K562 (cell line): ENCODE results near the gene MTSS2.

Experiments
- ATF1 ChIP-seq, 2 experiments: fragments of 450-650 bp in 1 of 2; IDR thresholded peaks; 2 replicates each; pipeline ENCODE4 v1.6.1; 2016; ENCODE audit warnings: missing compliant biosample characterization in 1 of 2, missing genetic modification characterization in 1 of 2
- BHLHE40 ChIP-seq: IDR thresholded peaks from 2 replicates; pipeline ENCODE4 v1.6.1; 2011; ENCODE audit warnings: low read length, improper control_type of control experiment
- MAFF ChIP-seq: IDR thresholded peaks from 2 replicates; pipeline ENCODE4 v1.6.1; 2012; ENCODE audit warnings: low read length, improper control_type of control experiment
- POLR2AphosphoS5 ChIP-seq: IDR thresholded peaks from 2 replicates; pipeline ENCODE4 v1.6.1; 2011; ENCODE audit warnings: mild to moderate bottlenecking, low read depth, low read length, moderate library complexity; ENCODE audit not compliant: control insufficient read depth, insufficient read depth
- RBM25 ChIP-seq: fragments of 200-400 bp; formaldehyde crosslinking; IDR thresholded peaks from 2 replicates; pipeline ENCODE4 v1.6.1; 2018; ENCODE audit warnings: low read length, low read depth, moderate library complexity; ENCODE audit not compliant: severe bottlenecking
- TF ChIP-seq, protein P1 (sequence below): fragments of 450-650 bp; formaldehyde crosslinking; IDR thresholded peaks from 2 replicates; pipeline ENCODE4 v1.4.0; 2020; ENCODE audit warnings: mild to moderate bottlenecking, moderate library complexity
- TF ChIP-seq, protein P2 (sequence below), 3 experiments: IDR thresholded peaks in 2 of 3; conservative IDR thresholded peaks in 1 of 3; 2 replicates each; pipeline ENCODE4 v1.5.1; 2011 to 2012; ENCODE audit warnings: low read length in 3 of 3, mild to moderate bottlenecking in 3 of 3, control low read depth in 2 of 3, improper control_type of control experiment in 1 of 3, inconsistent platforms in 1 of 3, low read depth in 1 of 3, mixed read lengths in 1 of 3, moderate library complexity in 1 of 3; ENCODE audit not compliant: insufficient read depth in 2 of 3
- TF ChIP-seq, protein P3 (sequence below): sonication (generic); formaldehyde crosslinking; IDR thresholded peaks from 2 replicates; pipeline ENCODE4 v1.8.0; 2022; ENCODE audit warnings: mild to moderate bottlenecking, missing genetic modification reagents

DNA sequence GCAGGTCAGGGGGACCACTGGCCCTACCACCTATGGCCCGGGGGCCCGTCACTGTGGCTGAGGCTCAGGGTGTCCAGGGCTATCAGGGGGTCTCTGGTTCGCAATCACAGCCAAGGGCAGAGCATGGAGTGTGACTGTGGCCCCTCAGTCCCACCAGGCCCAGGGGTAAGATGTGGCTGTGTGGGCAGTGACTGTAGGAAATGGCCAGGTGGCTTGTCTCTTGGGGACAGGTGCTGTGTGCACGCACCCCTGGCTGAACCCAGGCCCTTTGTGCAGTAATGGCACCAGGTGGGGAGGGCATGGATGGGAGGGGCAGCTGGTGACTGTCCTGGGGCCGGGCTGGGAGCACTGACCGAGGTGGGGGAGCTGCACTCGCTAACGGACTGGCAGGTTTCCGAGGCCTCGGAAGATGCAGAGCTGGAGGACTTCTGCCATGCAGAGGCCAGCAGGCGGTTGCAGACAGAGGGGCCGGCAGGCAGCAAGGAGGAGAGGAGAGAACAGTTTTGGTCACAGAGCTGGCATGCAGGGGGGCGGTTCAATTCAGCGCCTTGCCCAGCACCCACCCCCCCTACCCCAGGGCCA, 20.6 kb downstream of the MTSS2 start:
- no peak for TF ChIP-seq RBM25
- TF ChIP-seq MAFF, result no peak
- no peak for TF ChIP-seq ATF1 (CRISPR knock-in tag; IDR thresholded peaks at IDR 0.05)
- no peak for TF ChIP-seq ATF1 (tag; IDR thresholded peaks at IDR 0.05)
- TF ChIP-seq, protein P1, sequence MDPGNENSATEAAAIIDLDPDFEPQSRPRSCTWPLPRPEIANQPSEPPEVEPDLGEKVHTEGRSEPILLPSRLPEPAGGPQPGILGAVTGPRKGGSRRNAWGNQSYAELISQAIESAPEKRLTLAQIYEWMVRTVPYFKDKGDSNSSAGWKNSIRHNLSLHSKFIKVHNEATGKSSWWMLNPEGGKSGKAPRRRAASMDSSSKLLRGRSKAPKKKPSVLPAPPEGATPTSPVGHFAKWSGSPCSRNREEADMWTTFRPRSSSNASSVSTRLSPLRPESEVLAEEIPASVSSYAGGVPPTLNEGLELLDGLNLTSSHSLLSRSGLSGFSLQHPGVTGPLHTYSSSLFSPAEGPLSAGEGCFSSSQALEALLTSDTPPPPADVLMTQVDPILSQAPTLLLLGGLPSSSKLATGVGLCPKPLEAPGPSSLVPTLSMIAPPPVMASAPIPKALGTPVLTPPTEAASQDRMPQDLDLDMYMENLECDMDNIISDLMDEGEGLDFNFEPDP, result no peak
- TF ChIP-seq BHLHE40, result no peak
- TF ChIP-seq POLR2AphosphoS5, result no peak
- TF ChIP-seq, protein P2, sequence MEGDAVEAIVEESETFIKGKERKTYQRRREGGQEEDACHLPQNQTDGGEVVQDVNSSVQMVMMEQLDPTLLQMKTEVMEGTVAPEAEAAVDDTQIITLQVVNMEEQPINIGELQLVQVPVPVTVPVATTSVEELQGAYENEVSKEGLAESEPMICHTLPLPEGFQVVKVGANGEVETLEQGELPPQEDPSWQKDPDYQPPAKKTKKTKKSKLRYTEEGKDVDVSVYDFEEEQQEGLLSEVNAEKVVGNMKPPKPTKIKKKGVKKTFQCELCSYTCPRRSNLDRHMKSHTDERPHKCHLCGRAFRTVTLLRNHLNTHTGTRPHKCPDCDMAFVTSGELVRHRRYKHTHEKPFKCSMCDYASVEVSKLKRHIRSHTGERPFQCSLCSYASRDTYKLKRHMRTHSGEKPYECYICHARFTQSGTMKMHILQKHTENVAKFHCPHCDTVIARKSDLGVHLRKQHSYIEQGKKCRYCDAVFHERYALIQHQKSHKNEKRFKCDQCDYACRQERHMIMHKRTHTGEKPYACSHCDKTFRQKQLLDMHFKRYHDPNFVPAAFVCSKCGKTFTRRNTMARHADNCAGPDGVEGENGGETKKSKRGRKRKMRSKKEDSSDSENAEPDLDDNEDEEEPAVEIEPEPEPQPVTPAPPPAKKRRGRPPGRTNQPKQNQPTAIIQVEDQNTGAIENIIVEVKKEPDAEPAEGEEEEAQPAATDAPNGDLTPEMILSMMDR (IDR thresholded peaks at IDR 0.05 in 2 of 3, conservative IDR thresholded peaks at IDR 0.05 in 1 of 3; ENCODE audit: insufficient read depth in 2 of 3, low read depth in 1 of 3, low read length in 3 of 3), result no peak
- TF ChIP-seq, protein P3, sequence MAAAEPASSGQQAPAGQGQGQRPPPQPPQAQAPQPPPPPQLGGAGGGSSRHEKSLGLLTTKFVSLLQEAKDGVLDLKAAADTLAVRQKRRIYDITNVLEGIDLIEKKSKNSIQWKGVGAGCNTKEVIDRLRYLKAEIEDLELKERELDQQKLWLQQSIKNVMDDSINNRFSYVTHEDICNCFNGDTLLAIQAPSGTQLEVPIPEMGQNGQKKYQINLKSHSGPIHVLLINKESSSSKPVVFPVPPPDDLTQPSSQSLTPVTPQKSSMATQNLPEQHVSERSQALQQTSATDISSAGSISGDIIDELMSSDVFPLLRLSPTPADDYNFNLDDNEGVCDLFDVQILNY (CRISPR knock-in tag), result no peak
